C1 segment of cervical spinal cord (tissue), 14 donors: ENCODE data around the gene ZSWIM1.

Experiments
- DNase-seq, 14 donors: peaks; one replicate each; lab custom pipeline; 2025; lab: John Stamatoyannopoulos, UW

The ZSWIM1 gene

DNA sequence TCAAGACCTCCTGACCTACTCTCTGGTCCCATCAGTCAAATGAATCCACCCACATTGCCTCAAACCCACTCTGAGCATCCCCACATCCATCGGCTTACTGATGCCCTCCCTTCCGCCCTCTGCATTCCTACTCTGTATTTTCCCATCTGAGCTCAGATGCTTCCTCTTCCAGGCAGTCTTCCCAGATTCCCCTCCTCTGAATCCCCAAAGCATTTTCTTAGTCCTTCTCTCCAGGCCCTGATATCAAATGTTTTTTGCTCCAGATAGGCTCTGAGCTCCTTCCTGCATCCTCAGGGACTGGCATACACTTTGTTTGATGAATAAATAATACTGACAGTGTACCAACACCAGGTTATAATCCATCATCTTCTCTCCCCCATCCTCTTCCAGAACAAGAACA is 27.1 kb downstream of the ZSWIM1 start:
- no peak for DNase-seq

- no peak for DNase-seq
Measured at GRCh38 chr20:45909336-45909808, 28.3 kb downstream of the ZSWIM1 start.

DNA sequence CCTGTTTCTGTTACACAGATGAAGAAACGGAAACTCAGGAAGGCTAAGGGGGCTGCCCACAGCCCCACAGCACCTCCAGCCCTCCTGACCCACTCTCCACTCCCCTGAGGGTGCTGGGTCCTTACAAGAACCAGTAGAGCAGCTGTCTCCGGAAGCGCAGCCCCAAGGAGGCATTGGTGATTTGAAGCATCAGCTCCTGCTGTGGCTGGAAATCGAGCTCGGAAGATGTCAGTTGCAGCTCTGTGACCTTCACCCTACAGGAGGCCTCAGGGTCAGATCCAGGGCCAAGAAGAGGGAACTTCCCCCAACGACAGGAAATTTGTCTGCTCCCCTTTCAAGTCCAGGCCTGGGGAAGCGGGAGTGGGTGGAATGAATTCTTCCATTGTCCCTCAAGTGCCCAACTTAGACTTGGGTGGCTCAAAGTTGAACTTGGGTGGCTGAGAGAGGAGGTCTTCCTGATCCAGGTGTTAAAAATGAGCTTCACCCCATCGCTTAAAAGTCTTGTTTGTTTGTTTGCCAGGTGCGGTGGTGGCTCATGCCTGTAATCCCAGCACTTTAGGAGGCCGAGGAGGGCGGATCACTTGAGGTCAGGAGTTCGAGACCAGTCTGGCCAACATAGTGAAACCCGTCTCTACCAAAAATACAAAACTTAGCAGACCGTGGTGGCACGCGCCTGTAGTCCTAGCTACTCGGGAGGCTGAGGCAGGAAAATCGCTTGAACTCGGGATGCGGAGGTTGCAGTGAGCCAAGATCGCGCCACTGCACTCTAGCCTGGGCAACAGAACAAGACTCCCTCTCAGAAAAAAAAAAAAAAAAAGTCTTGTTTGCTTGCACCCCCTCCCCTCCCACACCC is 29.0 kb downstream of the ZSWIM1 start:
- DNase-seq = no peak

- DNase-seq = peak; percentile 14 to 91 (median 72)
Measured at GRCh38 chr20:45910670-45911485, 29.9 kb downstream of the ZSWIM1 start.

GRCh38 chr20:45911486-45912343 is 30.7 kb downstream of the ZSWIM1 start, which contains the start of gene PLTP:
TSS of gene PLTP (minus strand) at chr20:45912155. CDS start at chr20:45911452, 703 bp downstream.
- peak in 12 of 14 donors; percentile 23 to 83 (median 58) for DNase-seq

GRCh38 chr20:45912344-45912682 is 31.3 kb downstream of the ZSWIM1 start:
- no peak for DNase-seq

DNA sequence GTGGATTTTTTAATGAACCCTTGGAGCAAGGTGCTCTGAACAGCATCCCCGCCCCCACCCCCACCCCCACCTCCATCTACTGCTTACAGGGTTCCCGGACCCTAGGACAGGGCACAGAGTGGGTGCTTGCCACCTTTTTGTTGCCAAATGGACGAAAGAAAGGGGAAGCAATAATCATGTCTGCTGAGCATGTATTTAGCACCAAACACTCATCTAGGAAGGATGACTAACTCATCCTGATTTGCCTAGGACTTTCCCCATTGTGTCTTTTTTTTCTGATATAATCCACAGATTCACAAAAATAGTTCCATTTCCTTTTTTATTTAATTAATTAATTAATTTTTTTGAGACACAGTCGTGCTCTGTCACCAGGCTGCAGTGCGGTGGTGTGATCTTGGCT is 32.1 kb downstream of the ZSWIM1 start:
- no peak for DNase-seq

- no peak for DNase-seq
Measured at GRCh38 chr20:45917790-45918141, 36.7 kb downstream of the ZSWIM1 start.

GRCh38 chr20:45918182-45918737 is 37.2 kb downstream of the ZSWIM1 start:
- no peak for DNase-seq

- DNase-seq = no peak
Measured at GRCh38 chr20:45918779-45919537, 37.9 kb downstream of the ZSWIM1 start.

GRCh38 chr20:45919542-45920399 is 38.7 kb downstream of the ZSWIM1 start:
- no peak for DNase-seq

- DNase-seq = no peak
Measured at GRCh38 chr20:45920462-45921336, 39.7 kb downstream of the ZSWIM1 start.

GRCh38 chr20:45921337-45922189 is 40.5 kb downstream of the ZSWIM1 start:
- no peak for DNase-seq

- peak in 4 of 14 donors; percentile 11 to 17 (median 13) for DNase-seq
Measured at GRCh38 chr20:45924391-45925261, 43.6 kb downstream of the ZSWIM1 start.

GRCh38 chr20:45925821-45926506 is 44.9 kb downstream of the ZSWIM1 start:
- no peak for DNase-seq

DNA sequence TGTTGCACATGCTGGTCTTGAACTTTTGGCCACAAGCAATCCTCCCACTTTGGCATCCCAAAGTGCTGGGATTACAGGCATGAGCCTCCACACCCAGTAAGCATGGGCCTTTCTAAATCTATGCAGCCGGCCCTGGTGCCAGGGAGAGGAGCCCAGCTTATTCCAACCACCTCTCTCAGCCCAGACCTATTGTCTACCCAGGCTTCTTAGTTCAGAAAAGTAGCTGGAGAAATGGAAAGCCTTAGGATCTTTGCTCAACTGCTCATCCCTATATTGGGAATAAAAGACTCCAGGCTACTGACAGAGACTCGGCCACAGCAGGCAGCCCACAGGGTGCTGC is 45.7 kb downstream of the ZSWIM1 start:
- DNase-seq = no peak
